ENCODE data around the gene CTNND2.

Gene CTNND2

DNA sequence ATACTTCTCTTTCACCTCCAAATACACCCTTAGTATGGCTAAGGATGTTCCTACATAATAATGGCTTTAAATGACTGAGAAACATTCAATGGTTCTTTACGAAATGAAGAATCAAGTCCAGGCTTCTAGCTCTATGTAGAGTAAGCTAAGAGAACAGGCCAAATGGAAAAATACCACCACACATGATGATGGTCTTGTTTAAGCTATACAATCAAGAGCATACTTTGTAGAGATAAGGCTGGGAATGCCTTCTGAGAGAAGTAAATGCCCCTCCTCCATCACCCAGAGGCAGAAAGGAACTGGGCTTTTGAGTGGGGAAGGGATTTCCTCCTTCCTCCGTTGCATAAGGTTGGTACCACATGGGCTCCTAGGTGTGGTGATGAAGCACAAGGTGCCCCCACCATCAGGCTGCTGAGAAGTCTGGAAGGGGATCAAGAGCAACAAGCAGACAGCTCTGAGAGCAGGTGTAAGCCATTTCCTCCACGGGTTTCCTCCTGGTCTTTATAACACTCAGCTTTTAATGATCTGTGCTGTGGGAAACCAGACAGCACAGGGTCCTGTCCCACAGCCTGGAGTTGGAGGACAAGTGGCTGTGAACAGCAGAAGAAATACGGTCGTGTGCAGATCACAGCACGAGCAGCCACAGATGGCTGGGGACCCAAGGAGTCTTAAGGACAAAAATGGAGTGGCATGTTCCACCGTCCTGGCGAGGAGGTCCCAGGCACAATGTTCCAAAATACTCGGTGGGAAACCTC, 396.9 kb downstream of the CTNND2 start:
- TF ChIP-seq, protein P1, sequence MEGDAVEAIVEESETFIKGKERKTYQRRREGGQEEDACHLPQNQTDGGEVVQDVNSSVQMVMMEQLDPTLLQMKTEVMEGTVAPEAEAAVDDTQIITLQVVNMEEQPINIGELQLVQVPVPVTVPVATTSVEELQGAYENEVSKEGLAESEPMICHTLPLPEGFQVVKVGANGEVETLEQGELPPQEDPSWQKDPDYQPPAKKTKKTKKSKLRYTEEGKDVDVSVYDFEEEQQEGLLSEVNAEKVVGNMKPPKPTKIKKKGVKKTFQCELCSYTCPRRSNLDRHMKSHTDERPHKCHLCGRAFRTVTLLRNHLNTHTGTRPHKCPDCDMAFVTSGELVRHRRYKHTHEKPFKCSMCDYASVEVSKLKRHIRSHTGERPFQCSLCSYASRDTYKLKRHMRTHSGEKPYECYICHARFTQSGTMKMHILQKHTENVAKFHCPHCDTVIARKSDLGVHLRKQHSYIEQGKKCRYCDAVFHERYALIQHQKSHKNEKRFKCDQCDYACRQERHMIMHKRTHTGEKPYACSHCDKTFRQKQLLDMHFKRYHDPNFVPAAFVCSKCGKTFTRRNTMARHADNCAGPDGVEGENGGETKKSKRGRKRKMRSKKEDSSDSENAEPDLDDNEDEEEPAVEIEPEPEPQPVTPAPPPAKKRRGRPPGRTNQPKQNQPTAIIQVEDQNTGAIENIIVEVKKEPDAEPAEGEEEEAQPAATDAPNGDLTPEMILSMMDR (IDR thresholded peaks at IDR 0.05; ENCODE audit: borderline replicate concordance, control extremely low read depth, extremely low read depth, insufficient read depth, missing control alignments) = no peak
- in situ Hi-C loops (cut with MboI; ENCODE audit: low sequenced_read_pairs, unreplicated experiment) = no loop called here
- no peak for DNase-seq (ENCODE audit: low spot score)

- in situ Hi-C loops (cut with MboI; ENCODE audit: low sequenced_read_pairs, unreplicated experiment) = no loop called here
- TF ChIP-seq, protein P1 (IDR thresholded peaks at IDR 0.05; ENCODE audit: borderline replicate concordance, control extremely low read depth, extremely low read depth, insufficient read depth, missing control alignments) = no peak
- DNase-seq (ENCODE audit: low spot score) = no peak
These were observed 399.4 kb downstream of the CTNND2 start for GRCh38 chr5:11504886-11505193.

GRCh38 chr5:11504065-11504885, 400.0 kb downstream of the CTNND2 start:
- no peak for DNase-seq (ENCODE audit: low spot score)
- TF ChIP-seq, protein P1 (IDR thresholded peaks at IDR 0.05; ENCODE audit: borderline replicate concordance, control extremely low read depth, extremely low read depth, insufficient read depth, missing control alignments) = no peak
- in situ Hi-C loops (cut with MboI; ENCODE audit: low sequenced_read_pairs, unreplicated experiment) = no loop called here

- in situ Hi-C loops (cut with MboI; ENCODE audit: low sequenced_read_pairs, unreplicated experiment) = no loop called here
- no peak for DNase-seq (ENCODE audit: low spot score)
- TF ChIP-seq, protein P1 (IDR thresholded peaks at IDR 0.05; ENCODE audit: borderline replicate concordance, control extremely low read depth, extremely low read depth, insufficient read depth, missing control alignments) = no peak
These were observed 401.5 kb downstream of the CTNND2 start for GRCh38 chr5:11502783-11503182.

GRCh38 chr5:11497651-11498050, 406.6 kb downstream of the CTNND2 start:
- DNase-seq (ENCODE audit: low spot score) = no peak
- in situ Hi-C loops (cut with MboI; ENCODE audit: low sequenced_read_pairs, unreplicated experiment) = no loop called here
- TF ChIP-seq, protein P1 (IDR thresholded peaks at IDR 0.05; ENCODE audit: borderline replicate concordance, control extremely low read depth, extremely low read depth, insufficient read depth, missing control alignments) = no peak

GRCh38 chr5:11496137-11496719, 408.0 kb downstream of the CTNND2 start:
- TF ChIP-seq, protein P1 (IDR thresholded peaks at IDR 0.05; ENCODE audit: borderline replicate concordance, control extremely low read depth, extremely low read depth, insufficient read depth, missing control alignments) = no peak
- in situ Hi-C loops (cut with MboI; ENCODE audit: low sequenced_read_pairs, unreplicated experiment) = no loop called here
- no peak for DNase-seq (ENCODE audit: low spot score)
